Mesendoderm (in vitro differentiated cells): ENCODE measurements around the gene SPON2.

ENCODE experiments used
- DNase-seq: peaks from one replicate; pipeline ENCODE4 v3.0.0; 2013
- H2AK5ac ChIP-seq: 2 replicates; pipeline ENCODE4 v1.6.1; 2013; ENCODE audit warnings: low read length, inconsistent platforms
- H2BK120ac ChIP-seq: 2 replicates; pipeline ENCODE4 v1.6.1; 2013; ENCODE audit warnings: low read depth, mild to moderate bottlenecking, low read length, moderate library complexity, mixed read lengths
- H2BK15ac ChIP-seq: replicated peaks from 2 replicates; pipeline ENCODE4 v1.6.1; 2013; ENCODE audit warnings: low read depth, mild to moderate bottlenecking, moderate library complexity
- H2BK5ac ChIP-seq: 2 replicates; pipeline ENCODE4 v1.6.1; 2013; ENCODE audit warnings: low read length, inconsistent platforms
- H3K18ac ChIP-seq: 2 replicates; pipeline ENCODE4 v1.6.1; 2013; ENCODE audit warnings: mild to moderate bottlenecking, low read length, mixed read lengths
- H3K23ac ChIP-seq: one replicate; pipeline ENCODE4 v1.6.1; 2013; ENCODE audit warnings: low read length
- H3K27ac ChIP-seq: 2 replicates; pipeline ENCODE4 v1.5.1; 2013; ENCODE audit warnings: low read depth, mild to moderate bottlenecking, inconsistent platforms, low read length, moderate library complexity
- H3K27me3 ChIP-seq: 2 replicates; pipeline ENCODE4 v1.6.1; 2013; ENCODE audit warnings: low read length, control low read depth, mild to moderate bottlenecking, inconsistent platforms; ENCODE audit not compliant: insufficient read depth, poor library complexity
- H3K36me3 ChIP-seq: 2 replicates; pipeline ENCODE4 v1.6.1; 2013; ENCODE audit warnings: low read length, inconsistent platforms; ENCODE audit not compliant: control insufficient read depth, insufficient read depth
- H3K4ac ChIP-seq: one replicate; pipeline ENCODE4 v1.6.1; 2013; ENCODE audit warnings: low read depth, mild to moderate bottlenecking, low read length, moderate library complexity
- H3K4me1 ChIP-seq: 2 replicates; pipeline ENCODE4 v1.6.1; 2013; ENCODE audit warnings: low read depth, low read length, inconsistent platforms; ENCODE audit not compliant: control insufficient read depth
- H3K4me2 ChIP-seq: 2 replicates; pipeline ENCODE4 v1.6.1; 2013; ENCODE audit warnings: low read length
- H3K4me3 ChIP-seq: 2 replicates; pipeline ENCODE4 v1.5.1; 2013; ENCODE audit warnings: mild to moderate bottlenecking, low read length
- H3K56ac ChIP-seq: one replicate; pipeline ENCODE4 v1.6.1; 2013; ENCODE audit warnings: low read length
- H3K79me1 ChIP-seq: 2 replicates; pipeline ENCODE4 v1.6.1; 2013; ENCODE audit warnings: low read length, inconsistent platforms
- H3K79me2 ChIP-seq: 2 replicates; pipeline ENCODE4 v1.6.1; 2013; ENCODE audit warnings: mild to moderate bottlenecking, low read length; ENCODE audit not compliant: control insufficient read depth, insufficient read depth
- H3K9ac ChIP-seq: 2 replicates; pipeline ENCODE4 v1.6.1; 2013; ENCODE audit warnings: low read length, inconsistent platforms
- H4K5ac ChIP-seq: one replicate; pipeline ENCODE4 v1.6.1; 2013; ENCODE audit warnings: low read length
- H4K8ac ChIP-seq: one replicate; pipeline ENCODE4 v1.6.1; 2013; ENCODE audit warnings: low read depth, mild to moderate bottlenecking, control low read depth, low read length, moderate library complexity
- WGBS: extraction: QIAGEN DNeasy Blood & Tissue Kit; methylation state at CpG from one replicate; pipeline ENCODE4 v1.1.7; 2013; ENCODE audit warnings: low lambda C conversion rate, missing lambda C conversion rate; ENCODE audit not compliant: insufficient coverage; ENCODE audit errors: extremely low coverage; 5-methylcytosine and 5-hydroxymethylcytosine counted together

Gene SPON2

DNA sequence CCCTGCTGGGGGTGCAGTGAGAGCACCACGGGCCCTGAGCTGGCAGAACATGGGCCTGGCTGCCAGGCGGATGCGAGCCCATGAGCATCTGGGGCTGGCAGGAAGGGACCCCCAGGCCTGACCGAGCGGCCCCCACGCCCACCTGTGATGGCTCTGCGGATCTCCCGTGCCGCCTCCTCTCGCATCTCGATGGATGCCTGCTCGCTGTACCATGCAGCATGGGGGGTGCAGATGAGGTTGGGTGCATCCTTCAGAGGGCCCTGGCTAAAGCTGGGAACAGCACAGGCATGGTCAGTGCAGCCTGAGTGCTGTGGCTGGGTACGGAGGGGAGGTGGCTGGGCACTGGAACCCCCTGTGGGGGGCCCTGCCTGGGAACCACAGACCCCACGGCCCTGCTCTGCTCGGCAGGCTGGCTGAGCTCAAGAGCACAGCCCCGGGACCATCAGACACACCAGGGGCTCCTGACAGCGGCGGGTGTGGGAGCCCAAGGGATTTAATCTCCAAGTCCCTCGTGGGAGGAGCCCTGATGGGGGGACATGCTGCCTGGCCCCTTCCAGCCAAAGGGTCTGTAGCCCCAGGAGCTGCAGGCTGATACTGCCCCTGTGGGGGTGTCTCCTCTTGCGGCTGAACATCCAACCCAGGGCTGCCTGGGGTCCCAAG is 41.1 kb upstream of the SPON2 start:
- H3K18ac ChIP-seq = no peak overlapping the region
- no peak overlapping the region for H2BK120ac ChIP-seq
- no peak for DNase-seq
- H2AK5ac ChIP-seq = no peak overlapping the region
- H3K4me1 ChIP-seq = no peaks in the 10 kb centered on the region
- no peak overlapping the region for H3K9ac ChIP-seq
- no peak overlapping the region for H3K27ac ChIP-seq
- H3K4me2 ChIP-seq = no peak overlapping the region
- H3K56ac ChIP-seq = no peak overlapping the region
- WGBS = no CpG with 5 or more reads among the region's 20 CpGs
- no peaks in the 10 kb centered on the region for H3K79me2 ChIP-seq
- H4K5ac ChIP-seq = no peak overlapping the region
- no peak overlapping the region for H2BK5ac ChIP-seq
- peaks cover 7% of the 10 kb centered on the region for H3K36me3 ChIP-seq
- H3K4me3 ChIP-seq = no peak overlapping the region
- no peak overlapping the region for H3K23ac ChIP-seq
- no peaks in the 10 kb centered on the region for H3K79me1 ChIP-seq
- H2BK15ac ChIP-seq = no peak overlapping the region
- H4K8ac ChIP-seq = no peak overlapping the region
- no peak overlapping the region for H3K4ac ChIP-seq
- no peaks in the 10 kb centered on the region for H3K27me3 ChIP-seq

- no peak for DNase-seq
- Histone ChIP-seq H2BK120ac (no peak overlapping the region), H3K56ac (no peak overlapping the region), H3K79me2 (no peaks in the 10 kb centered on the region), H3K18ac (no peak overlapping the region), H3K4me1 (no peaks in the 10 kb centered on the region), H3K27me3 (no peaks in the 10 kb centered on the region), H3K4ac (no peak overlapping the region), H4K8ac (no peak overlapping the region), H2BK15ac (no peak overlapping the region), H4K5ac (no peak overlapping the region), H3K27ac (no peak overlapping the region), H2BK5ac (no peak overlapping the region), H3K9ac (no peak overlapping the region), H3K23ac (no peak overlapping the region), H2AK5ac (no peak overlapping the region), H3K79me1 (no peaks in the 10 kb centered on the region), H3K36me3 (peaks cover 7% of the 10 kb centered on the region), H3K4me2 (no peak overlapping the region), H3K4me3 (no peak overlapping the region)
- no CpG with 5 or more reads among the region's 20 CpGs for WGBS
Observed at GRCh38 chr4:1212546-1213335, 40.4 kb upstream of the SPON2 start.

DNA sequence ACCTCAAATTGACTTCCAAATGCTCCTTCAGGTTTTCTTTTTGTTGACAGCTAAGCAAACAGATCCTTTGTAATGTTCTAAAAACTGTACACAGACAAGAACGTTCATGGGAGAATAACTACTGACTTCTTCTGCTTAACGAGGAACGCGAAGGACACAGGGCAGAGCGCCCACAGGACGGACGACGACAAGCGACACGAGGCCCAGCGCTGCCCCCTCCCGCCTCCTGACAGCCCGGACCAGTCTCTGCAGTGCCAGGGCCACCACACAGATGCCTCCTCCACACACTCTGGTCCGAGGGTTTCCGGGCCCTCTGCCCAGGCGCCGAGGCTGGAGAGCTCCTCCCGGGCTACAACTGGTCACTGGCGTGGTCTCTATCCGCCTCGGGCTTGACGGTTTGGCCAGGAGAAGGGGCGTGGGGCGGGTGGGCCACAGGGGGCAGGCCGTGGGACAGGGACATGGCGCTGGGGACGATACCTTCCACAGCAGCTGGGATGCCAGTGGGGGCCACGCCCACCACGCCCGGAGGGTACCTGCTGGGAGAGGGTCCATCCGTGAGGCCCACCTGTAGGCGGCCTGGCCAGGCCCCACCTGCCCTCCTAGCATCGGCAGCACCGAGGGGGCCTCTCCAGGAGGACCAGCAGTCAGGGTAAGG is 39.6 kb upstream of the SPON2 start:
- no peak overlapping the region for H2BK15ac ChIP-seq
- H4K5ac ChIP-seq = no peak overlapping the region
- no peak overlapping the region for H3K4me3 ChIP-seq
- whole genome bisulfite sequencing = no CpG with 5 or more reads among the region's 34 CpGs
- no peak overlapping the region for H3K56ac ChIP-seq
- H2BK5ac ChIP-seq = no peak overlapping the region
- no peak overlapping the region for H3K4ac ChIP-seq
- H4K8ac ChIP-seq = no peak overlapping the region
- H3K23ac ChIP-seq = no peak overlapping the region
- no peak for DNase-seq
- no peak overlapping the region for H3K4me2 ChIP-seq
- no peaks in the 10 kb centered on the region for H3K79me2 ChIP-seq
- H3K79me1 ChIP-seq = no peaks in the 10 kb centered on the region
- H3K9ac ChIP-seq = no peak overlapping the region
- no peaks in the 10 kb centered on the region for H3K4me1 ChIP-seq
- H2BK120ac ChIP-seq = no peak overlapping the region
- H3K27me3 ChIP-seq = no peaks in the 10 kb centered on the region
- no peak overlapping the region for H2AK5ac ChIP-seq
- no peak overlapping the region for H3K27ac ChIP-seq
- H3K18ac ChIP-seq = no peak overlapping the region
- peaks cover 6% of the 10 kb centered on the region for H3K36me3 ChIP-seq

- H2AK5ac ChIP-seq = no peak overlapping the region
- H3K79me1 ChIP-seq = no peaks in the 10 kb centered on the region
- no peak overlapping the region for H3K27ac ChIP-seq
- no peak overlapping the region for H4K8ac ChIP-seq
- peaks cover 5% of the 10 kb centered on the region for H3K36me3 ChIP-seq
- no peak overlapping the region for H3K56ac ChIP-seq
- no peak overlapping the region for H3K9ac ChIP-seq
- H3K27me3 ChIP-seq = no peaks in the 10 kb centered on the region
- H2BK5ac ChIP-seq = no peak overlapping the region
- H3K23ac ChIP-seq = no peak overlapping the region
- H3K18ac ChIP-seq = no peak overlapping the region
- no peak overlapping the region for H2BK120ac ChIP-seq
- no peak overlapping the region for H2BK15ac ChIP-seq
- DNase-seq = no peak
- H3K4ac ChIP-seq = no peak overlapping the region
- H3K4me3 ChIP-seq = no peak overlapping the region
- WGBS = no CpG with 5 or more reads among the region's 13 CpGs
- H4K5ac ChIP-seq = no peak overlapping the region
- no peak overlapping the region for H3K4me2 ChIP-seq
- H3K79me2 ChIP-seq = no peaks in the 10 kb centered on the region
- no peaks in the 10 kb centered on the region for H3K4me1 ChIP-seq
Observed at GRCh38 chr4:1211371-1211770, 39.0 kb upstream of the SPON2 start.

DNA sequence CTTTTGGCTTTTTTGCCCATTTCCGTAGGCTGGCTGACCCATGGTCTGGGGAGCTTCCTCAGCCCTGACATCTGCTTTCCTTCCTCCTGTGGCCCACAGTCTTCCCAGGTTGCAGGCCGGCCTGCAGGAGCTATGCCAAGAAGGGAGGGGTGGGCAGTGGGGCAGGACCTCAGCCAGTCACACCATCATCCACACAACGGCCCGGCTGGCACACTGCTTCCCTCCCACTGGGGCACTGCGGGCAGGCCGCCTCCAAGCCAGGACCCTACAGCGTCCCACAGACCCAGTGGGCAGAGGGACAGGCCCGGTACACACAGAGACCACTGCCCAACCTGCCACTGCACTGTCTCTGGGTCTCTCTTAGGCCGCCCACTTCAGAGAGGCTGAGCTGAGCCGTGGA is 38.6 kb upstream of the SPON2 start:
- H4K8ac ChIP-seq = no peak overlapping the region
- DNase-seq = no peak
- H2AK5ac ChIP-seq = no peak overlapping the region
- H3K18ac ChIP-seq = no peak overlapping the region
- H4K5ac ChIP-seq = no peak overlapping the region
- H3K4me3 ChIP-seq = no peak overlapping the region
- no peaks in the 10 kb centered on the region for H3K79me1 ChIP-seq
- H3K56ac ChIP-seq = no peak overlapping the region
- H3K27me3 ChIP-seq = no peaks in the 10 kb centered on the region
- no peak overlapping the region for H3K9ac ChIP-seq
- H3K79me2 ChIP-seq = no peaks in the 10 kb centered on the region
- no peak overlapping the region for H2BK120ac ChIP-seq
- H3K4me2 ChIP-seq = no peak overlapping the region
- H2BK5ac ChIP-seq = no peak overlapping the region
- H3K23ac ChIP-seq = no peak overlapping the region
- peaks cover 3% of the 10 kb centered on the region for H3K36me3 ChIP-seq
- no CpG with 5 or more reads among the region's 10 CpGs for WGBS
- no peak overlapping the region for H3K27ac ChIP-seq
- no peak overlapping the region for H3K4ac ChIP-seq
- H2BK15ac ChIP-seq = no peak overlapping the region
- H3K4me1 ChIP-seq = no peaks in the 10 kb centered on the region
